HG02642 (cell line): ENCODE data around the gene DDI2.
A peak's percentile ranks its signal among the peaks of the same experiment; 100 is the strongest.
"Not testable (repeated sequence)": the region's sequence is repeated elsewhere in the genome, so short reads cannot be mapped to it uniquely, and the experiment has no call there.

ENCODE experiments used
- ATAC-seq: cut with Tn5 transposase; IDR thresholded peaks from one replicate; pipeline ENCODE4 v1.9.1; 2021; ENCODE audit warnings: mild to moderate bottlenecking; ENCODE audit not compliant: unreplicated experiment, poor library complexity

The DDI2 gene

GRCh38 chr1:15617173-15618076 lies at the start of gene DDI2:
TSS of gene DDI2 (plus strand) at chr1:15617458. CDS start at chr1:15617671, 213 bp downstream.
- ATAC-seq, result peak; percentile 83

- ATAC-seq, result no peak
Measured at GRCh38 chr1:15568387-15569073, 48.7 kb upstream of the DDI2 start.

- no peak for ATAC-seq
Measured at GRCh38 chr1:15570861-15571260, 46.4 kb upstream of the DDI2 start.

DNA sequence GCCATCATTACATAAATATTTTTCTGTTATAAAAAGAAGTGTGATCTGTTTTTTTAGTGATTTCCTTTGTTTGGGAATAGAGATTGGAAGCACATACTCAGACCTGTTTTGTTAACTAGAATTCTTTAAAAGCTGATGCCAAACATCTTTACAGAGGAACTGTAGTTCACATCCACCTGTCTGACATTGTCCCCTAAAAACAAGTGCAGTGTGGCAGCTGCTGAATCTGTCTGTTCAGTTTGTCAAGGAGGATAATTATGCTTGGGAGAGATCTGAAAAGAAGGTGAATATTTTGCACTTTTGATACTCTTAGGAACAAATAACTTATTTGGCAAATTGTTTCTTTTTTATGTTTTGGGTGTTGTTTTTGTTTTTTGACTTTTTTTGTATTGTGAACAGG lies 46.0 kb upstream of the DDI2 start:
- no peak for ATAC-seq

- no peak for ATAC-seq
Measured at GRCh38 chr1:15573477-15573876, 43.8 kb upstream of the DDI2 start.

DNA sequence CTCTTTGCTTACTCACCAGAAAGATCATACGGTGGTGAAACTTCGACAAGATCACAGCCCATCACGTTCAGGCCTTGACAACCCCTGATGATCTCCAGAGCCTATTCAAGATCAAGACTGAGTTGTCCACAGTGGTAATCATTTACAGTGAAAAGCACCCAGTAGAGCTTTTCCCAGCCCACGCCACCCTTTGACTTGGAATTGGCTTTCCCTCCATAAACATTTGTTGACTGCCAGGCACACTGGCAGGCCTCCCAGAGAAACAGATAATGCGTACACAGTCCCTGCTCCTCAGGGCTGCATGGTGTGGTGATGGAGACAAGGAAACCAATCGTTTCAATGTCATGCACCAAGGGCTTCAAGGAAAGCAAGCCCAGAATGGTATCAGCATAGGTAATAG lies 42.5 kb upstream of the DDI2 start:
- ATAC-seq, result no peak

DNA sequence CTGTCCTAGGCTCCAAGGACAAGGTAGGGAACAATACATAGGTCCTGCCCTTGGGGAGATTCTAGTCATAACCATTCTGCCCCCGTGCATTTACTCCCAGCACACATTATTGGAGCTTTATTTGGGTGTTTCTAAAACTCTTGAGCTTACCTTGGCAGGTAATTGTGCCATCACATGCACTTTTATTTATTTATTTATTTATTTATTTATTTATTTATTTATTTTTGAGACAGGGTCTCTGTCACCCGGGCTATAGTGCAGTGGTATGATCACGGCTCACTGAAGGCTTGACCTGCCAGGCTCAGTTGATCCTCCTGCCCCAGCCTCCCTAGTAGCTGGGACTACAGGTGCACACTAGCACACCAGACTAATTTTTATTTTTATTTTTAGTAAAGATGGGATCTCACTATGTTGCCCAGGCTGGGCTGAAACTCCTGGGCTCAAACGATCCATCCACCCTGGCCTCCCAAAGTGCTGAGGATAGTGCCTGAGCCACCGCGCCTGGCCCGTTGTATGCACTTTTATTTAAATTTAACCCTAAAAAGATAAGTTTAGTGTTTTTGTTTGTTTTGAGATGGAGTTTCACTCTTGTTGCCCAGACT lies 41.6 kb upstream of the DDI2 start:
- no peak for ATAC-seq

- ATAC-seq, result no peak
Measured at GRCh38 chr1:15577691-15578090, 39.6 kb upstream of the DDI2 start.

GRCh38 chr1:15578921-15579682 lies 38.2 kb upstream of the DDI2 start:
- no peak for ATAC-seq

DNA sequence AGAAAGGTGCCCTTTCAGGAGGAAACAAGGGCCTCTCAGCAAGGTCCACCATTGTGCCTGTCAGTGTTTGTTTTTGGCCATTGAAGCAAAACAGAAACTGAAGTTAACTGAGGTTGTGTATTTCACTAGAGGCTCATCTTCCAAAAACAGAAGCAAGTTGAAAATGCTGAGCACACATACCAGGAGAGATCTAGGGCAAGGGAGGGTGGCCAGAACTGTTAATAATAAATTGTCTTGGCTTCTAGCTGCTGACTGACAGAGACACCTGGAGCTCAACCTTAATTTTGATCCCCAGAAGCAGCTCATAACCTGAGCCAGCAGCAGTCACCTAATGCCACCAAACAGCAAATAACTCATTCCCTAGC lies 37.6 kb upstream of the DDI2 start:
- ATAC-seq, result no peak

GRCh38 chr1:15583016-15583706 lies 34.1 kb upstream of the DDI2 start:
- no peak for ATAC-seq

DNA sequence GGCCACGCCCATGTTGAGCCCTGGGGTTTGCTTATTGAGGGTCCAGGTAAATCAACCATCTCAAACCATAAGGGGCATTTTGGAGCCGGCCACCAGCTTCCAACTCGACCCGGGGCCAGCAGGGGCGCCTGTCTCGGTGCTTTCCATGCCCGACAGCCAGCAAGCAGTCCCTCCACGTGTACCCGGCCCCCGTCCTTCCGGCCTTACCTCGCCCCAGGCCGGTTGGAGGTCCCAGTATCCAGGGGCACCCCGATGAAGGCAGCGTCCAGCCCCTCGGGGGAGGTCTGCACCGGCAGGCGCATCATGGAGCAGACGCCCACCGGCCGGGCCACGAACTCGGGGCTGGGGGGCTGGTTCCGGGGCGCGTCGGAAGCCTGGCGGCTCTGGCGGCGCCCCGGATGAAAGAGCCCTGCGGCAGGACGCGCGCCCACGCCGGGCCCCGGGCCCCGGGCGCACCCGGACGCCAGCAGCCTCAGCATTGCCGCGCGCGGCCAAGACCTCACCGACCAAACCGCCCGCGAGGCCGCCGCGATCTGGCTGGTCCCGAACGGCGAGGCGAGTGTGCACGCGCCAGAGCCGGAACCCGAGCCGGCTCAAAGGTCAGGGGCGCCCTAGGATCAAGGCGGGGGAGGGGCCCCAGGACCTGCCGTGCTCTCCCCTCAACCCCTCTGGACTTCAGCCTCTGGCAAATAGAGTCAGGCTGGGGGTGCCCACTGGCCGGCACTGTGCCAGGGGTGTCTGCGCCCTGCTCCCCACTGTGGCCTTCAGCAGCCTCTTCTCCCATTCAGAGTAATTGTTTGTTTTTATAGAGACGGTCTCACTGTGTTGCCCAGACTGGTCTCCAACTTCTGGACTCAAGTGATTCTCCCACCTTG lies 32.5 kb upstream of the DDI2 start, which contains the start of gene AGMAT:
Gene AGMAT, minus strand, starts transcription at position 563 of the 875 bp plus-strand sequence. Its CDS starts 84 bp downstream, at position 479.
- no peak for ATAC-seq

- ATAC-seq, result no peak
Measured at GRCh38 chr1:15592285-15592684, 25.0 kb upstream of the DDI2 start.

DNA sequence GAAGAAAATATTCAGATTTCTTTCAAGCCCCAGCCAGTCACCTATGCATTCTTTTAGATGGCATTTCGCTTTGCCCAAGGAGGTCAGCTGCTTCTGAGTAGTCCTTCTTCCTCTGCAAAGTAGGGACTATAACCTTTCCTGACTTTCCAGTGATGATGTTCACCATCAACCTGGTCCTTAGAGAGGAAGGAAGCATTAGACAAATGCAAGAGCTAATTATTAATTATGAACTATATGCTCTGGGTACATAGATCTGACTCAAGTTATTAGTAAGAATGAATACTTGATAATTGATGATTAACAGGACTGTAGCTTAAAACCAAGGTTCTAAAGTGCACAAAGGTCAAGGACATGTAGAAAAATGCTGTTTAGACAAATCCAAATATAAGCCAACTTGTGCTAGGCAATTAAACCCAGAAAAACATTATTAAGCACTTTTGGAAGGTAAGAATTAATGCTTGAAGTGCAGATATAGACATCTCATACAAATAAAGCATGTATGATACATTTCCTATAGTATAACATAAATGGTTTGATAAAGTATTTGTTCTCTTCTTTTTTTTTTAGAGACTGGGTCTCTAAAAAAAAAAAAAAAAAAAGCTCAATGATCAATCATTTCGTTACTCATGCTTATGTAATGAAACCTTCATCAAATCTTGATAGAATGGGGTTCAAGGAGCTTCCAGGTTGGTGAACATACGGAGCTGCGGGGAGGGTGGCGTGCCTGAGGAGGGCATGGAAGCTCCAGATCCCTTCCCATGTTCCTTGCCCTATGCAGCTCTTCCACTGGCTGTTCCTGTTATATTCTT lies 21.2 kb upstream of the DDI2 start:
- ATAC-seq, result no peak

GRCh38 chr1:15598436-15598835 lies 18.8 kb upstream of the DDI2 start:
- ATAC-seq, result no peak

- ATAC-seq, result peak; percentile 96
Measured at GRCh38 chr1:15603050-15603965, 13.9 kb upstream of the DDI2 start.

DNA sequence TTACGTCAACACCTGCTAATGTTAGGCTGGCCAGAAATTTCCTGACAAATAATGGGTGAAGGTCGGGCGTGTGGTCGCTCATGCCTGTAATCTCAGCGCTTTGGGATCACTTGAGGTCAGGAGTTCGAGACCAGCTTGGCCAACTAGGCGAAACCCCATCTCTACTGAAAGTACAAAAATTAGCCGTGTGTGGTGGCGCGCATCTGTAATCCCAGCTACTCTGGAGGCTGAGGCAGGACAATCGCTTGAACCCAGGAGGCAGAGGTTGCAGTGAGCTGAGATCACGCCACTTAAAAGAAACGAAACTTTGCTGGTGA lies 13.3 kb upstream of the DDI2 start:
- ATAC-seq, result not testable (repeated sequence)
